ENCODE measurements around the gene OGFOD3. TPM values are rescaled to one million over a fixed set of nuclear protein-coding genes. Genes with fewer than 3 reads are reported as not detected.

Gene OGFOD3
- polyA plus RNA-seq, 2 of the 4 experiments (the other 2 are of a cell fraction): 15.2 to 19.8 TPM

DNA sequence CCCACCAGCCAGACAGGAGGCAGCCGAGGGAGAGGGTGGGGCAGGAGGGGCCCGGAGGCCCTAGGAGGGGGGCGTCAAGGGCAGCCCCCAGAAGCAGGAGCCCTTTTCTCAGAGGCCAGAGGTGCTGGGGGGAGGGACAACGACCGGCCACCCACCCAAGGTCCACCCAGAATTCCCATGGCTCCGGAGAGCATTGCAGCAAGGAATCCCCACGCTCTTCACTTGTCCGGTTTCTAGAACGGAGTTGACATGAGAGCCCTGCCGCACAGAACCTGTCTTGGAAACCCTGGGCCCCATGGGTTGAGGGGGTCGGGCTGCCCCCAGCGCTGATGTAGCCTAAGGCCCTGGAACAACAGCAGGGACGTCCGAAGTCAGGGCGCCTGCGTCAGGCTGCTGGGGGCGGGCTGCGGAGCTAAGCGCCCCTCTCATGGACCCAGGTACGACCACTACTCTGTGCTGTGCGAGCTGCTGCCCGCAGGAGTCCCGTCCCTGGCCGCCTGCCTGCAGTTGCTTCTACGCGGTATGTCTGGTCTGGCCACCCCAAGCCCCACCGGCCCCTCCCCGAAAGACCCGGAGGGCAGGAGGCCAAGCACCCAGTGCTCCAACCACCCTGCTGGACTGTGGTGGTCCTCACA, 20.9 kb upstream of the OGFOD3 start (continued):
- TF ChIP-seq, protein P1, sequence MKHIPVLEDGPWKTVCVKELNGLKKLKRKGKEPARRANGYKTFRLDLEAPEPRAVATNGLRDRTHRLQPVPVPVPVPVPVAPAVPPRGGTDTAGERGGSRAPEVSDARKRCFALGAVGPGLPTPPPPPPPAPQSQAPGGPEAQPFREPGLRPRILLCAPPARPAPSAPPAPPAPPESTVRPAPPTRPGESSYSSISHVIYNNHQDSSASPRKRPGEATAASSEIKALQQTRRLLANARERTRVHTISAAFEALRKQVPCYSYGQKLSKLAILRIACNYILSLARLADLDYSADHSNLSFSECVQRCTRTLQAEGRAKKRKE (CRISPR knock-in tag; IDR thresholded peaks at IDR 0.05; ENCODE audit: low read depth): no peak
- TF ChIP-seq PBX3 (IDR thresholded peaks at IDR 0.05) (no peak), GATA3 (IDR thresholded peaks at IDR 0.05; ENCODE audit: borderline replicate concordance) (no peak), PHF8 (IDR thresholded peaks at IDR 0.05; ENCODE audit: borderline replicate concordance, low read depth) (no peak)

- Histone ChIP-seq H3K4me1 (no peaks in the 10 kb centered on the region), H3K9me3 (no peaks in the 10 kb centered on the region), H3K4me3 (no peak overlapping the region), H3K27ac (no peak overlapping the region), H3K4me2 (no peak overlapping the region)
- POLR2A ChIA-PET: interaction anchor here (1.7 kb wide), 1 partner anchor 12 kb away, joined by 5 read pairs; no protein-coding TSS in a partner anchor
- FAIRE-seq: no peak
- 90% methylated on average over 23 of the region's 26 CpGs for WGBS (ENCODE audit: missing lambda C conversion rate)
- CTCF ChIA-PET: interaction anchor here (1.1 to 2.5 kb wide), 5 partner anchors 10 to 87 kb away, joined by 3 to 9 read pairs (median 4); no protein-coding TSS in a partner anchor
- TF ChIP-seq GATA3 (IDR thresholded peaks at IDR 0.05; ENCODE audit: borderline replicate concordance): no peak
- peak in 1 of 2 experiments; percentile 31; a peak in 1 of 5 replicates for TF ChIP-seq JUN (IDR thresholded peaks at IDR 0.05)
- TF ChIP-seq FOSB (CRISPR knock-in tag; IDR thresholded peaks at IDR 0.05): no peak
- no peak for TF ChIP-seq MYC (IDR thresholded peaks at IDR 0.05; ENCODE audit: borderline replicate concordance, low read length)
- no peak for TF ChIP-seq REST (IDR thresholded peaks at IDR 0.05)
- no peak for TF ChIP-seq PHF8 (IDR thresholded peaks at IDR 0.05; ENCODE audit: borderline replicate concordance, low read depth)
- TF ChIP-seq, protein P2, sequence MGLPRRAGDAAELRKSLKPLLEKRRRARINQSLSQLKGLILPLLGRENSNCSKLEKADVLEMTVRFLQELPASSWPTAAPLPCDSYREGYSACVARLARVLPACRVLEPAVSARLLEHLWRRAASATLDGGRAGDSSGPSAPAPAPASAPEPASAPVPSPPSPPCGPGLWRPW (IDR thresholded peaks at IDR 0.05): no peak
- no peak for TF ChIP-seq HDAC2 (IDR thresholded peaks at IDR 0.05)
- DNase-seq (ENCODE audit: low read depth in 1 of 2, low spot score in 1 of 2): no peak
- 0 out of 6 replicates have a peak, but pooled peaks of 1 of the 2 experiments have one; percentile 3 for ATAC-seq
These were observed 20.2 kb upstream of the OGFOD3 start for GRCh38 chr17:82438401-82439193.

DNA sequence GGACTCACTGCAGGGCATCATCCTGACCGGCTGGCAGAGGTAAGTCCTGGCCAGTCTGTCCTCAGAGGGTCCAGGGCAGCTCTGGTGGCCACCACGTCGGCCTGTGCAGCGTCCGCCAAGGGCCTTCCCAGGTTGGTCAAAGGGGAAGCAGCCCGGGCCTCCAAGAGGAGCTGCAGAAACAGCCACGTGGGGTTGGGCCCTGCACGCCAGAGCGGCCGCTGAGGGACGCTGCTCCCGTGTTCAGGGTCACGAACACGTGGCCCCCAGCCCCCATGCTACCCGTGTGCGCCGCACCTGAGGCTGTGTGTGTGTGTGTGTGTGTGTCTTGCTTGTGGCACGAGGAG, 18.9 kb upstream of the OGFOD3 start:
- WGBS (ENCODE audit: missing lambda C conversion rate): 91% methylated on average over 17 of the region's 18 CpGs
- TF ChIP-seq, protein P3, sequence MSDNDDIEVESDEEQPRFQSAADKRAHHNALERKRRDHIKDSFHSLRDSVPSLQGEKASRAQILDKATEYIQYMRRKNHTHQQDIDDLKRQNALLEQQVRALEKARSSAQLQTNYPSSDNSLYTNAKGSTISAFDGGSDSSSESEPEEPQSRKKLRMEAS (IDR thresholded peaks at IDR 0.05): no peak
- TF ChIP-seq ESRRA (IDR thresholded peaks at IDR 0.05; ENCODE audit: borderline replicate concordance, low read length) (no peak), FOXS1 (CRISPR knock-in tag; IDR thresholded peaks at IDR 0.05) (no peak), PHF8 (IDR thresholded peaks at IDR 0.05; ENCODE audit: borderline replicate concordance, low read depth) (no peak), EHMT2 (IDR thresholded peaks at IDR 0.05; ENCODE audit: low read depth) (no peak), RFX5 (IDR thresholded peaks at IDR 0.05) (no peak), NPAS2 (CRISPR knock-in tag; IDR thresholded peaks at IDR 0.05; ENCODE audit: borderline replicate concordance) (no peak), HOXB13 (CRISPR knock-in tag; IDR thresholded peaks at IDR 0.05; ENCODE audit: low read depth) (no peak), CBX8 (IDR thresholded peaks at IDR 0.05) (no peak), HOXA7 (CRISPR knock-in tag; IDR thresholded peaks at IDR 0.05) (no peak), EHF (CRISPR knock-in tag; IDR thresholded peaks at IDR 0.05) (no peak), HDAC2 (IDR thresholded peaks at IDR 0.05) (no peak), ZFP36 (IDR thresholded peaks at IDR 0.05; ENCODE audit: borderline replicate concordance, partially characterized antibody) (no peak)
- TF ChIP-seq, protein P4, sequence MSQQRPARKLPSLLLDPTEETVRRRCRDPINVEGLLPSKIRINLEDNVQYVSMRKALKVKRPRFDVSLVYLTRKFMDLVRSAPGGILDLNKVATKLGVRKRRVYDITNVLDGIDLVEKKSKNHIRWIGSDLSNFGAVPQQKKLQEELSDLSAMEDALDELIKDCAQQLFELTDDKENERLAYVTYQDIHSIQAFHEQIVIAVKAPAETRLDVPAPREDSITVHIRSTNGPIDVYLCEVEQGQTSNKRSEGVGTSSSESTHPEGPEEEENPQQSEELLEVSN (IDR thresholded peaks at IDR 0.05; ENCODE audit: borderline replicate concordance, low read depth): no peak
- TF ChIP-seq, protein P5, sequence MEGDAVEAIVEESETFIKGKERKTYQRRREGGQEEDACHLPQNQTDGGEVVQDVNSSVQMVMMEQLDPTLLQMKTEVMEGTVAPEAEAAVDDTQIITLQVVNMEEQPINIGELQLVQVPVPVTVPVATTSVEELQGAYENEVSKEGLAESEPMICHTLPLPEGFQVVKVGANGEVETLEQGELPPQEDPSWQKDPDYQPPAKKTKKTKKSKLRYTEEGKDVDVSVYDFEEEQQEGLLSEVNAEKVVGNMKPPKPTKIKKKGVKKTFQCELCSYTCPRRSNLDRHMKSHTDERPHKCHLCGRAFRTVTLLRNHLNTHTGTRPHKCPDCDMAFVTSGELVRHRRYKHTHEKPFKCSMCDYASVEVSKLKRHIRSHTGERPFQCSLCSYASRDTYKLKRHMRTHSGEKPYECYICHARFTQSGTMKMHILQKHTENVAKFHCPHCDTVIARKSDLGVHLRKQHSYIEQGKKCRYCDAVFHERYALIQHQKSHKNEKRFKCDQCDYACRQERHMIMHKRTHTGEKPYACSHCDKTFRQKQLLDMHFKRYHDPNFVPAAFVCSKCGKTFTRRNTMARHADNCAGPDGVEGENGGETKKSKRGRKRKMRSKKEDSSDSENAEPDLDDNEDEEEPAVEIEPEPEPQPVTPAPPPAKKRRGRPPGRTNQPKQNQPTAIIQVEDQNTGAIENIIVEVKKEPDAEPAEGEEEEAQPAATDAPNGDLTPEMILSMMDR (IDR thresholded peaks at IDR 0.05): no peak
- TF ChIP-seq, protein P2 (IDR thresholded peaks at IDR 0.05): no peak

More for the DNA sequence above, 18.9 kb upstream of the OGFOD3 start:
- ChIA-PET POLR2A (no interaction called here), CTCF (interaction anchor here (0.6 to 4.9 kb wide), 6 partner anchors 11 to 245 kb away, joined by 3 to 21 read pairs (median 5); no protein-coding TSS in a partner anchor)
- ATAC-seq (no peak; a peak in 1 of 6 replicates), DNase-seq (ENCODE audit: low read depth in 1 of 2, low spot score in 1 of 2) (no peak), FAIRE-seq (no peak)
- Histone ChIP-seq H3K27ac (no peak overlapping the region), H3K4me1 (no peaks in the 10 kb centered on the region), H3K4me2 (no peak overlapping the region), H3K4me3 (no peak overlapping the region), H3K9me3 (no peaks in the 10 kb centered on the region)
